Ascending aorta (tissue), 2 donors: ENCODE results near the gene RNGTT. TPM values are rescaled to one million over a fixed set of nuclear protein-coding genes. Genes with fewer than 3 reads are reported as not detected.

Experiments
- DNase-seq, 2 donors: peaks; one replicate each; pipeline ENCODE4 v3.0.0-alpha.2; 2019; ENCODE audit warnings: low spot score in 2 of 2
- H3K27ac ChIP-seq, 2 donors: fragments of 200-600 bp; sonication (generic); one replicate each; pipeline ENCODE4 v1.5.1; 2016 to 2017; ENCODE audit warnings: mild to moderate bottlenecking in 1 of 2
- H3K27me3 ChIP-seq: fragments of 200-600 bp; sonication (generic); one replicate; pipeline ENCODE4 v1.5.1; 2017
- H3K36me3 ChIP-seq, 2 donors: fragments of 200-600 bp; sonication (generic); one replicate each; pipeline ENCODE4 v1.5.1; 2016
- H3K4me1 ChIP-seq, 2 donors: fragments of 200-600 bp; sonication (generic); one replicate each; pipeline ENCODE4 v1.5.1; 2016 to 2017; ENCODE audit warnings: mild to moderate bottlenecking in 1 of 2
- H3K4me3 ChIP-seq, 2 donors: fragments of 200-600 bp; sonication (generic); one replicate each; pipeline ENCODE4 v1.5.1; 2016 to 2017; ENCODE audit warnings: mild to moderate bottlenecking in 1 of 2
- H3K9me3 ChIP-seq, 2 donors: fragments of 200-600 bp; sonication (generic); one replicate each; pipeline ENCODE4 v1.5.1; 2016
- intact Hi-C: fragments of 100-400 bp; cut with DNase I; formaldehyde crosslinking; loops from one replicate; pipeline ENCODE4 v1.15.1; 2023
- total RNA-seq: library from RNA; depleted of rRNA; stranded (reverse); fragments of >200 nt; gene quantifications from one replicate; pipeline ENCODE4 v1.1.0, GENCODE V29; 2016
- TF ChIP-seq, protein P1 (sequence below), 3 experiments: fragments of 200-600 bp in 2 of 3; fragments of 450-650 bp in 1 of 3; sonication (generic) in 2 of 3; IDR thresholded peaks; one replicate each; pipeline ENCODE4 v1.5.1; 2016 to 2019; ENCODE audit warnings: antibody characterized with exemption in 3 of 3, mild to moderate bottlenecking in 1 of 3, moderate library complexity in 1 of 3

Gene RNGTT
- total RNA-seq, 1 donor from 2014 or later: 13.4 TPM

DNA sequence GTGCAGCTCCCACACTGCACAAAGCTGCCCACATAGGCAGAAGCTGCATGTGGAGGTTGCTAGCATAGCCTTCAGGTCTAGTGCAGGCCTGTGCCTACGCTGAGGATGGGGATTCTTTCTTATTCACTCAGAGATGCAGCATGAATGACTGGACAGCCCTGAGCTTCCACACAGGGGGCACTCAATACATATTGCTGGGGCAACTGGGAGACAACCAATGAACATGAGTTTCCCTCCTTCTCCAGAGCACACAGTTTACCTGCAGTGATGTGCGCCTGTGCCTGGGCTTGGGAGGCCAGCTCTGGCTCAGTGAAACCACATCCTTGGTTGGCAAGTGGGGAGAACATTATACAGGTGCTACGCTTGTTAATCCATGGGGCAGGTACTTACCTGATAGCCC lies 389.9 kb downstream of the RNGTT start:
- TF ChIP-seq, protein P1, sequence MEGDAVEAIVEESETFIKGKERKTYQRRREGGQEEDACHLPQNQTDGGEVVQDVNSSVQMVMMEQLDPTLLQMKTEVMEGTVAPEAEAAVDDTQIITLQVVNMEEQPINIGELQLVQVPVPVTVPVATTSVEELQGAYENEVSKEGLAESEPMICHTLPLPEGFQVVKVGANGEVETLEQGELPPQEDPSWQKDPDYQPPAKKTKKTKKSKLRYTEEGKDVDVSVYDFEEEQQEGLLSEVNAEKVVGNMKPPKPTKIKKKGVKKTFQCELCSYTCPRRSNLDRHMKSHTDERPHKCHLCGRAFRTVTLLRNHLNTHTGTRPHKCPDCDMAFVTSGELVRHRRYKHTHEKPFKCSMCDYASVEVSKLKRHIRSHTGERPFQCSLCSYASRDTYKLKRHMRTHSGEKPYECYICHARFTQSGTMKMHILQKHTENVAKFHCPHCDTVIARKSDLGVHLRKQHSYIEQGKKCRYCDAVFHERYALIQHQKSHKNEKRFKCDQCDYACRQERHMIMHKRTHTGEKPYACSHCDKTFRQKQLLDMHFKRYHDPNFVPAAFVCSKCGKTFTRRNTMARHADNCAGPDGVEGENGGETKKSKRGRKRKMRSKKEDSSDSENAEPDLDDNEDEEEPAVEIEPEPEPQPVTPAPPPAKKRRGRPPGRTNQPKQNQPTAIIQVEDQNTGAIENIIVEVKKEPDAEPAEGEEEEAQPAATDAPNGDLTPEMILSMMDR (IDR thresholded peaks at IDR 0.05): no peak
- DNase-seq: no peak
- Histone ChIP-seq H3K4me1 (no peaks in the 10 kb centered on the region), H3K27me3 (no peaks in the 10 kb centered on the region), H3K9me3 (no peaks in the 10 kb centered on the region), H3K36me3 (no peaks in the 10 kb centered on the region), H3K4me3 (no peak overlapping the region), H3K27ac (no peak overlapping the region)
- intact Hi-C loops: no loop called here

GRCh38 chr6:88572449-88573139 lies 390.8 kb downstream of the RNGTT start:
- Histone ChIP-seq H3K4me1 (no peaks in the 10 kb centered on the region), H3K9me3 (no peaks in the 10 kb centered on the region), H3K27ac (no peak overlapping the region), H3K4me3 (no peak overlapping the region), H3K36me3 (no peaks in the 10 kb centered on the region), H3K27me3 (no peaks in the 10 kb centered on the region)
- TF ChIP-seq, protein P1 (IDR thresholded peaks at IDR 0.05): no peak
- intact Hi-C loops: no loop called here
- DNase-seq: no peak

- H3K36me3 ChIP-seq: no peaks in the 10 kb centered on the region
- intact Hi-C loops: no loop called here
Measured at GRCh38 chr6:88569959-88570358, 393.5 kb downstream of the RNGTT start.

GRCh38 chr6:88567696-88568095 lies 395.7 kb downstream of the RNGTT start:
- intact Hi-C loops: no loop called here
- DNase-seq: no peak
- no peak overlapping the region for H3K27ac ChIP-seq
- no peaks in the 10 kb centered on the region for H3K27me3 ChIP-seq
- H3K4me3 ChIP-seq: no peak overlapping the region
- TF ChIP-seq, protein P1 (IDR thresholded peaks at IDR 0.05): no peak
- no peaks in the 10 kb centered on the region for H3K9me3 ChIP-seq
- H3K36me3 ChIP-seq: no peaks in the 10 kb centered on the region
- no peaks in the 10 kb centered on the region for H3K4me1 ChIP-seq

More at GRCh38 chr6:88569959-88570358, 393.5 kb downstream of the RNGTT start:
- Histone ChIP-seq H3K27me3 (no peaks in the 10 kb centered on the region), H3K4me1 (no peaks in the 10 kb centered on the region), H3K9me3 (no peaks in the 10 kb centered on the region), H3K27ac (no peak overlapping the region), H3K4me3 (no peak overlapping the region)
- TF ChIP-seq, protein P1 (IDR thresholded peaks at IDR 0.05): no peak
- no peak for DNase-seq

GRCh38 chr6:88566746-88567534 lies 396.5 kb downstream of the RNGTT start:
- H3K36me3 ChIP-seq: no peaks in the 10 kb centered on the region
- H3K4me1 ChIP-seq: peaks cover 0 to 5% of the 10 kb centered on the region in 2 donors
- intact Hi-C loops: no loop called here
- no peaks in the 10 kb centered on the region for H3K27me3 ChIP-seq
- TF ChIP-seq, protein P1 (IDR thresholded peaks at IDR 0.05): no peak
- no peaks in the 10 kb centered on the region for H3K9me3 ChIP-seq
- H3K27ac ChIP-seq: no peak overlapping the region
- DNase-seq: no peak
- H3K4me3 ChIP-seq: no peak overlapping the region
